ENCODE measurements around the gene LMF2. TPM values are rescaled to one million over a fixed set of nuclear protein-coding genes. Genes with fewer than 3 reads are reported as not detected.
"Not testable (repeated sequence)": the region's sequence is repeated elsewhere in the genome, so short reads cannot be mapped to it uniquely, and the experiment has no call there.

The LMF2 gene
- polyA plus RNA-seq, 6 donors from 2014 or later, result 6.4 to 20.9 (median 10.1) TPM

GRCh38 chr22:50545522-50546325 is 38.2 kb upstream of the LMF2 start, which contains the start of gene KLHDC7B:
Gene KLHDC7B (plus strand): TSS chr22:50545899. CDS start chr22:50546244, 345 bp downstream.
- no peak for DNase-seq
- H3K27me3 Mint-ChIP-seq, result peaks cover 0 to 2% (median 0%) of the 10 kb centered on the region in 3 donors
- ATAC-seq (ENCODE audit: low read depth in 2 of 2), result no peak
- H3K36me3 Mint-ChIP-seq, result no peaks in the 10 kb centered on the region
- no peaks in the 10 kb centered on the region for H3K9me3 Mint-ChIP-seq
- H3K27ac Mint-ChIP-seq, result peak within 1 kb of the TSS; percentile 72 to 97 (median 78)
- H3K4me3 Mint-ChIP-seq, result peak within 1 kb of the TSS in 7 of 8 donors; percentile 27 to 74 (median 61)
- H3K4me1 Mint-ChIP-seq, result peaks cover 18 to 47% (median 35%) of the 10 kb centered on the region in 3 donors

- Mint-ChIP-seq H3K27ac (peak overlapping the region; percentile 72 to 97 (median 82)), H3K9me3 (no peaks in the 10 kb centered on the region), H3K4me3 (peak overlapping the region in 5 of 8 donors; percentile 27 to 76 (median 67)), H3K4me1 (peaks cover 14 to 44% (median 32%) of the 10 kb centered on the region in 3 donors), H3K27me3 (no peaks in the 10 kb centered on the region), H3K36me3 (no peaks in the 10 kb centered on the region)
- ATAC-seq (ENCODE audit: low read depth in 2 of 2) (no peak), DNase-seq (no peak)
These were observed 37.3 kb upstream of the LMF2 start for GRCh38 chr22:50544746-50545253.

GRCh38 chr22:50544078-50544745 is 36.7 kb upstream of the LMF2 start:
- DNase-seq, result peak; percentile 80

GRCh38 chr22:50542416-50542927 is 35.0 kb upstream of the LMF2 start:
- no peaks in the 10 kb centered on the region for H3K36me3 Mint-ChIP-seq
- H3K9me3 Mint-ChIP-seq, result no peaks in the 10 kb centered on the region
- DNase-seq, result no peak
- peak overlapping the region in 3 of 6 donors; percentile 87 to 100 (median 95) for H3K27ac Mint-ChIP-seq
- H3K4me1 Mint-ChIP-seq, result peaks cover 21 to 55% (median 39%) of the 10 kb centered on the region in 3 donors
- ATAC-seq (ENCODE audit: low read depth in 2 of 2), result no peak
- H3K4me3 Mint-ChIP-seq, result peak overlapping the region in 5 of 8 donors; percentile 41 to 79 (median 49)
- no peaks in the 10 kb centered on the region for H3K27me3 Mint-ChIP-seq

More at GRCh38 chr22:50544078-50544745, 36.7 kb upstream of the LMF2 start:
- no peaks in the 10 kb centered on the region for H3K9me3 Mint-ChIP-seq
- no peaks in the 10 kb centered on the region for H3K27me3 Mint-ChIP-seq
- peak; percentile 57 to 62 for ATAC-seq (ENCODE audit: low read depth in 2 of 2)
- H3K27ac Mint-ChIP-seq, result peak overlapping the region; percentile 80 to 97 (median 87)
- no peaks in the 10 kb centered on the region for H3K36me3 Mint-ChIP-seq
- H3K4me1 Mint-ChIP-seq, result peaks cover 17 to 48% (median 37%) of the 10 kb centered on the region in 3 donors
- H3K4me3 Mint-ChIP-seq, result peak overlapping the region; percentile 22 to 76 (median 68)

- not testable (repeated sequence) for DNase-seq; ATAC-seq (ENCODE audit: low read depth in 2 of 2); H3K27me3 Mint-ChIP-seq; H3K36me3 Mint-ChIP-seq; H3K9me3 Mint-ChIP-seq
- H3K4me1 Mint-ChIP-seq, result peaks cover 21 to 58% (median 37%) of the 10 kb centered on the region in 3 donors
- peak overlapping the region in 5 of 6 donors; percentile 96 to 100 (median 99) for H3K27ac Mint-ChIP-seq
- peak overlapping the region in 3 of 8 donors; percentile 30 to 53 (median 49) for H3K4me3 Mint-ChIP-seq
These were observed 34.1 kb upstream of the LMF2 start for GRCh38 chr22:50541667-50542026.

GRCh38 chr22:50540381-50540780 is 32.9 kb upstream of the LMF2 start:
- DNase-seq, result no peak
- ATAC-seq (ENCODE audit: low read depth in 2 of 2), result no peak
- H3K27ac Mint-ChIP-seq, result peak overlapping the region; percentile 96 to 100 (median 100)
- no peaks in the 10 kb centered on the region for H3K36me3 Mint-ChIP-seq
- H3K9me3 Mint-ChIP-seq, result no peaks in the 10 kb centered on the region
- H3K4me3 Mint-ChIP-seq, result peak overlapping the region in 4 of 8 donors; percentile 16 to 73 (median 60)
- peaks cover 21 to 58% (median 37%) of the 10 kb centered on the region in 3 donors for H3K4me1 Mint-ChIP-seq
- H3K27me3 Mint-ChIP-seq, result no peaks in the 10 kb centered on the region

GRCh38 chr22:50537765-50538164 is 30.3 kb upstream of the LMF2 start:
- H3K27me3 Mint-ChIP-seq, result no peaks in the 10 kb centered on the region
- H3K4me1 Mint-ChIP-seq, result peaks cover 33 to 72% (median 49%) of the 10 kb centered on the region in 3 donors
- H3K4me3 Mint-ChIP-seq, result peak overlapping the region in 4 of 8 donors; percentile 5 to 48 (median 28)
- peak overlapping the region; percentile 90 to 100 (median 98) for H3K27ac Mint-ChIP-seq
- DNase-seq (no peak), ATAC-seq (ENCODE audit: low read depth in 2 of 2) (no peak)
- no peaks in the 10 kb centered on the region for H3K9me3 Mint-ChIP-seq
- H3K36me3 Mint-ChIP-seq, result no peaks in the 10 kb centered on the region

GRCh38 chr22:50536226-50536625 is 28.7 kb upstream of the LMF2 start:
- H3K27ac Mint-ChIP-seq, result peak overlapping the region in 2 of 6 donors; percentile 28 to 59
- H3K27me3 Mint-ChIP-seq, result no peaks in the 10 kb centered on the region
- H3K36me3 Mint-ChIP-seq, result no peaks in the 10 kb centered on the region
- no peaks in the 10 kb centered on the region for H3K9me3 Mint-ChIP-seq
- H3K4me1 Mint-ChIP-seq, result peaks cover 32 to 62% (median 54%) of the 10 kb centered on the region in 3 donors
- ATAC-seq (ENCODE audit: low read depth in 2 of 2) (no peak), DNase-seq (no peak)
- no peak overlapping the region for H3K4me3 Mint-ChIP-seq

- Mint-ChIP-seq H3K4me1 (peaks cover 35 to 52% (median 49%) of the 10 kb centered on the region in 3 donors), H3K27me3 (no peaks in the 10 kb centered on the region), H3K9me3 (no peaks in the 10 kb centered on the region), H3K36me3 (no peaks in the 10 kb centered on the region), H3K4me3 (peak overlapping the region in 3 of 8 donors; percentile 20 to 68 (median 30)), H3K27ac (peak overlapping the region in 3 of 6 donors; percentile 79 to 100 (median 86))
- ATAC-seq (ENCODE audit: low read depth in 2 of 2) (no peak), DNase-seq (no peak)
These were observed 27.6 kb upstream of the LMF2 start for GRCh38 chr22:50535113-50535512.

- DNase-seq; H3K36me3 Mint-ChIP-seq; ATAC-seq (ENCODE audit: low read depth in 2 of 2); H3K9me3 Mint-ChIP-seq; H3K27me3 Mint-ChIP-seq: not testable (repeated sequence)
- Mint-ChIP-seq H3K27ac (peak overlapping the region; percentile 63 to 100 (median 85)), H3K4me3 (peak overlapping the region in 7 of 8 donors; percentile 29 to 95 (median 56)), H3K4me1 (peaks cover 29 to 43% (median 39%) of the 10 kb centered on the region in 3 donors)
These were observed 26.6 kb upstream of the LMF2 start for GRCh38 chr22:50533856-50534711.

- Mint-ChIP-seq H3K27me3 (no peaks in the 10 kb centered on the region), H3K4me1 (peaks cover 35 to 48% (median 36%) of the 10 kb centered on the region in 3 donors), H3K4me3 (peak overlapping the region; percentile 74 to 95 (median 90)), H3K36me3 (no peaks in the 10 kb centered on the region), H3K27ac (peak overlapping the region; percentile 30 to 100 (median 97)), H3K9me3 (no peaks in the 10 kb centered on the region)
- no peak for DNase-seq
- no peak for ATAC-seq (ENCODE audit: low read depth in 2 of 2)
These were observed 25.6 kb upstream of the LMF2 start for GRCh38 chr22:50532824-50533796.

Data from naive B cell (primary cell).